Measurements from ENCODE around the gene ALPI. TPM values are rescaled to one million over a fixed set of nuclear protein-coding genes. Genes with fewer than 3 reads are reported as not detected.

ALPI gene
- total RNA-seq, 2 experiments from 2014 or later = not detected

GRCh38 chr2:232479341-232480200 lies 23.6 kb downstream of the ALPI start:
- CTCF ChIA-PET = interaction anchor here (0.6 kb wide), 1 partner anchor 93 kb away, joined by 3 read pairs; no protein-coding TSS in a partner anchor
- no peaks in the 10 kb centered on the region for H3K36me3 Mint-ChIP-seq
- H3K9me3 Mint-ChIP-seq = no peaks in the 10 kb centered on the region
- no peaks in the 10 kb centered on the region for H3K4me1 Mint-ChIP-seq (ENCODE audit: low read depth)
- no peak for DNase-seq
- H3K27me3 Mint-ChIP-seq = peaks cover 18% of the 10 kb centered on the region
- POLR2A ChIA-PET = no interaction called here
- H3K4me3 Mint-ChIP-seq = no peak overlapping the region
- intact Hi-C loops (cut with micrococcal nuclease) = no loop called here
- no peak overlapping the region for H3K27ac Mint-ChIP-seq

GRCh38 chr2:232480201-232481190 lies 24.5 kb downstream of the ALPI start:
- intact Hi-C loops (cut with micrococcal nuclease) = no loop called here
- no peak overlapping the region for H3K27ac Mint-ChIP-seq
- no peaks in the 10 kb centered on the region for H3K36me3 Mint-ChIP-seq
- H3K27me3 Mint-ChIP-seq = peaks cover 26% of the 10 kb centered on the region
- ChIA-PET POLR2A (no interaction called here), CTCF (no interaction called here)
- DNase-seq = no peak
- no peak overlapping the region for H3K4me3 Mint-ChIP-seq
- peaks cover 4% of the 10 kb centered on the region for H3K4me1 Mint-ChIP-seq (ENCODE audit: low read depth)
- no peaks in the 10 kb centered on the region for H3K9me3 Mint-ChIP-seq

DNA sequence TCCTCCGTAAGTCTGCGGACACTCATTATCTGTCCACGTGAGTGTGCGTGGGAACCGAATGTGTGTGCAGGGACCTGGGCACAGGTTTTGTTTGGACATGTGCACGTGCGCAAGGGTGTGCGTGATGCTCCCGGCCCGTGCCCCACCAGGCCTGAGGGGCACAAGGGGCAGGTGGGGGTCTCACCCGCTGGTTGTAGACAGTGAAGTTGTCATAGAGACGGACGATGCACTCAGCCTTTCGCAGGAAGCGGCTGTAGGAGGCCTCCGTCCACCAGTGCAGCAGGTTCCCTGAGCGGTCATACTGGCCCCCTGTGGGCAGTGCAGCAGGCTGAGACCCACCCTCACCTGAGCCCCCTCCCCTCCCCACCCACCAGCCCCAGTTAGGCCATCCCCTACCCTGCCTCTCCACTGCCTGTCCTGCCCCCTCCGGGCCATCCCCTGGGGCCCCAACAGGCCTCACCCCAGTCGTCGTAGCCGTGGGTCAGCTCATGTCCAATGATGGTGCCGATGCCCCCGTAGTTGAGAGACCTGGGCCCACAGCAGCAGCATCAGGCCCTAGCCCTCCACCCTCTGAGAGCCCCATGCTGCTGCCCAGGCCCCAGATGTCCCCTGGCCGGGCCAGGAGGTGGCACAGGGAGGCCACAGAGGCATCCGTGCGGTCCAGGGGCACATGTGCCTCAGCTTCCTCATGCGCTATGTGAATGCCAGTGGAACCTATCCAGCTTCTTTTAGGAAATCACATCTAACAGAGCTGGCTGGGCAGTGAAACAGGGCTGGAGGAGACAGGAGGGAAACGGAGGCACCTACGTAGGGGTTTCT lies 25.6 kb downstream of the ALPI start:
- H3K9me3 Mint-ChIP-seq = no peaks in the 10 kb centered on the region
- H3K27me3 Mint-ChIP-seq = peaks cover 23% of the 10 kb centered on the region
- H3K36me3 Mint-ChIP-seq = no peaks in the 10 kb centered on the region
- DNase-seq = no peak
- H3K4me1 Mint-ChIP-seq (ENCODE audit: low read depth) = peaks cover 4% of the 10 kb centered on the region
- POLR2A ChIA-PET = no interaction called here
- CTCF ChIA-PET = no interaction called here
- H3K27ac Mint-ChIP-seq = no peak overlapping the region
- intact Hi-C loops (cut with micrococcal nuclease) = no loop called here
- no peak overlapping the region for H3K4me3 Mint-ChIP-seq

- peaks cover 8% of the 10 kb centered on the region for H3K4me1 Mint-ChIP-seq (ENCODE audit: low read depth)
- DNase-seq = no peak
- H3K9me3 Mint-ChIP-seq = no peaks in the 10 kb centered on the region
- H3K27ac Mint-ChIP-seq = no peak overlapping the region
- H3K27me3 Mint-ChIP-seq = peaks cover 27% of the 10 kb centered on the region
- H3K36me3 Mint-ChIP-seq = no peaks in the 10 kb centered on the region
- POLR2A ChIA-PET = no interaction called here
- CTCF ChIA-PET = no interaction called here
- intact Hi-C loops (cut with micrococcal nuclease) = no loop called here
- H3K4me3 Mint-ChIP-seq = no peak overlapping the region
Observed at GRCh38 chr2:232482301-232483238, 26.6 kb downstream of the ALPI start.

- H3K9me3 Mint-ChIP-seq = no peaks in the 10 kb centered on the region
- intact Hi-C loops (cut with micrococcal nuclease) = no loop called here
- ChIA-PET CTCF (no interaction called here), POLR2A (no interaction called here)
- H3K4me3 Mint-ChIP-seq = no peak overlapping the region
- peaks cover 8% of the 10 kb centered on the region for H3K4me1 Mint-ChIP-seq (ENCODE audit: low read depth)
- H3K27ac Mint-ChIP-seq = no peak overlapping the region
- H3K27me3 Mint-ChIP-seq = peaks cover 31% of the 10 kb centered on the region
- no peaks in the 10 kb centered on the region for H3K36me3 Mint-ChIP-seq
- DNase-seq = no peak
Observed at GRCh38 chr2:232483311-232483922, 27.5 kb downstream of the ALPI start.

DNA sequence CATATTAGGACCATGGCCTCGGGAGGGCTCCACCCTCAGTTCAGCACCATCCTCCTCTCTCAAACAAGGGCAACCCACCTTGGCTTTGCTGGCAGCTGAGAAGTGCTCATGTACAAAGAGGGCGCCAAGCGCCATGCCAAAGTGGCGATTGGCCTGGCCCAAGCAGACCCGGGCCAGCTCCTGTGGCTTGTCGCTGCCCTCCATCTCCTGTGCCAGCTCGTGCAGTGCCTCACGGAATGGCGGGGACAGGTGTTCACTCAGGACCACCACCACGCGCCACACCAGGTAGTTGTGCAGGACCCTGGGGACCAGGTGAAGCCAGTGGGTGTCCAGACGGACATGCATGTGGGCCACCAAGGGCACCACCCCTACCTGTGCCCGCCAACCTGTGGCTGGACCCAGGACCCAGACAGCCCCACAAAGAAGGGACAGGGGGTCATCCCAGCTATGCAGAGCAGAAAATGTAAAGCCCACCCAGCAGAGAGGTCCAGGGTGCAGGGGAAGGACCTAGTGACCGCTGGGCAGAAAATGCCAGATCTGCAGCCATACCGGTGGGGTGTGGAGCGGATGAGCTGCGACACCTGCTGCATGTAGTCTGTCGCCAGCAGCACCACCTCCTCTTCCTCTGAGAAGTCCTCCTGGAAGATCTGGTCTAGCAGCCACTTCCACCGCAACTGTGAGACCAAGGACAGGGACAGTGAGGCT lies 28.1 kb downstream of the ALPI start:
- no peak overlapping the region for H3K4me3 Mint-ChIP-seq
- H3K27ac Mint-ChIP-seq = no peak overlapping the region
- no peaks in the 10 kb centered on the region for H3K9me3 Mint-ChIP-seq
- no peaks in the 10 kb centered on the region for H3K36me3 Mint-ChIP-seq
- H3K27me3 Mint-ChIP-seq = peaks cover 37% of the 10 kb centered on the region
- no peak for DNase-seq
- POLR2A ChIA-PET = no interaction called here
- intact Hi-C loops (cut with micrococcal nuclease) = no loop called here
- peaks cover 8% of the 10 kb centered on the region for H3K4me1 Mint-ChIP-seq (ENCODE audit: low read depth)
- CTCF ChIA-PET = no interaction called here

DNA sequence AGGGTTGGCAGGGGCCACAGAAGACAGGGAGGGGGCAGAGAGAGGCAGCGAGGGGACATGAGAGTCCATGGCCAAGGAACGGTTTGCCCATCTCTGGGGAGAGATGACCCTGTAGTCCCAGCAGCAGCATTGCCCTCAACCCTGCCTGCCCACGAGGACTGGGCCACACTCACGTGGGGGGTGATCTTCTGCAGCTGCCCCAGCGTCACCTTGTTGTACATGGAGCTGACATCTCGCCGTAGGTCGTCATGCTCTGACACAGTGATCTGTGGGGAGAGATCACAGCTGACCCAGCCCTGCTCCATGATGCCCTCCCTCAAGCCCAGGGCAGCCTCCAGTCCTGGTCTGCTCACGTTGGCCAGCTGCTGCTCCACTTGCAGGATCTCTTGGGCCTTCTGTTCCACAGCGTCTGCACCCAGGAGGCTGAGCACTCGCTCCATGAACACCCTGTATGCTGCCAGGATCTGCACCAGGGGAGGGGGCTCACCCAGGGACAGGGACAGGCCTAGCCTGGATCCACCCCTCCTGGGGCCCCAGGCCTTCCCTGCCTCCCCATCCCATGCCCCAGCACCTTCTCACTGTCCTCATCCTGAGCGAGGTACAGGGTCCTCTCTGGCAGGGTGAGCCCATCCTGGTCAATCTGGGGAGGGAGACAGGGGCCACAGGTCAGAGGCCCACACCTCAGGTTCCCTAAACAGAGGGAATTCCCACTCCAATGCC lies 28.8 kb downstream of the ALPI start:
- intact Hi-C loops (cut with micrococcal nuclease) = no loop called here
- H3K27ac Mint-ChIP-seq = no peak overlapping the region
- peaks cover 44% of the 10 kb centered on the region for H3K27me3 Mint-ChIP-seq
- POLR2A ChIA-PET = no interaction called here
- no peaks in the 10 kb centered on the region for H3K36me3 Mint-ChIP-seq
- peaks cover 8% of the 10 kb centered on the region for H3K4me1 Mint-ChIP-seq (ENCODE audit: low read depth)
- CTCF ChIA-PET = no interaction called here
- DNase-seq = no peak
- H3K9me3 Mint-ChIP-seq = no peaks in the 10 kb centered on the region
- H3K4me3 Mint-ChIP-seq = no peak overlapping the region

DNA sequence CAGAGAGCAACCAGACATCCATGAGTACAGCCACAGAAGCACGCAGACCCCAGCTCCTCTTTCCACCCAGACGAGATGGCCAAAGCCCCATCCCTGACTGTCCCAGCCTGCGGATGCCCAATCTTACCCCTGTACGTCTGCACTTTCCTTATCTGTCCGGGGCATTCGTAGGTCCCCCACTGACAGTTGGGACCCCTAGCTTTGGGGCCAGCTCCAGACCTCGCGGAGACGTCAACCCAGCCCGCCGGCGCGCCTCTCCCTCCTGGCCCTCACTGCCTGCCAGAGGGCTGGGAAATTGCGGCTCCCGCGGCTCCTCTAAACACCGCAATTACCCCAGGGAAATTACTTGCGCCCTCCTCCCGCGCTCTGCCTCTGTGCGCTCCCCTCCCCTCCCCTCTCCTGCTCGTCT lies 29.4 kb downstream of the ALPI start:
- Mint-ChIP-seq H3K36me3 (no peaks in the 10 kb centered on the region), H3K4me3 (no peak overlapping the region), H3K9me3 (no peaks in the 10 kb centered on the region), H3K27me3 (peaks cover 45% of the 10 kb centered on the region), H3K4me1 (ENCODE audit: low read depth) (peaks cover 8% of the 10 kb centered on the region), H3K27ac (no peak overlapping the region)
- ChIA-PET POLR2A (no interaction called here), CTCF (no interaction called here)
- no peak for DNase-seq
- intact Hi-C loops (cut with micrococcal nuclease) = no loop called here

DNA sequence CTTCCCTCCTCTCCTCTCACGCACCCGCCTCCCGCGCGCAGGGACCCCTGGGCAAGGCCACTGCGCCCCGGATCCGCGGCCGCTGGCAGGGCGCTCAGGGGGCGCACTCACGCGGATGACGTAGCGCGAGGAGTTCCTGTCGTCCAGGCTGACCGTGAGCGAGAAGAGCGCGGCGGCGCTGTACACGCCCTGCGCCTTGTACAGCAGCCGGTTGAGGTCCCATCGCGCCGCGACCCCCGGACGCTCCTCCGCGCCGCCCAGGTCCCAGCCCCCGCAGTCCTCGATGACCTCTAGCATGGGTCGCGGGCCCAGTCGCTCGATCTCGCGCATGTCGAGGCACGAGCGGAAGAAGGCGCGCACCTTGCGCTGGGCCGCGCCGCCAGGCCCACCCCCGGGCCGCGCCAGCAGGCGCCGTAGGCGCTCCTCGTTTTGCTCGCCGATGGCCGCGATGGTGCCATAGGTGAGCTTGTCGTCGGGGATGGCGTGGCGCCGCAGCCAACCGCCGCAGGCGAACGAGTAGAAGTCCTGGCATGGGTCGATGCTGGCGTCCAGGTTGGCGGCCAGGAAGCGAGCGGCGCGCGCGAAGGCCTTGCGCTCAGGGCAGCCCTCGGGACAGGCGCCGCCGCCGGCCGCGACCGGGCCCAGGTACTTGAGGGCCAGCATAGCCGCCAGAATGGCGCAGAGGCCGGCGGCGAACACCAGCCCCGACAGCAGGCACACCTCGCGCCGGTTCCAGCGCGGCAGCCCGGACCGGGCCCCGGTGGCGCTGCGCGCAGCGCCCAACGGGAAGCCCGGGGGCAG lies 30.0 kb downstream of the ALPI start:
- H3K4me1 Mint-ChIP-seq (ENCODE audit: low read depth) = peaks cover 8% of the 10 kb centered on the region
- peaks cover 45% of the 10 kb centered on the region for H3K27me3 Mint-ChIP-seq
- intact Hi-C loops (cut with micrococcal nuclease) = no loop called here
- H3K27ac Mint-ChIP-seq = no peak overlapping the region
- no peak overlapping the region for H3K4me3 Mint-ChIP-seq
- H3K9me3 Mint-ChIP-seq = no peaks in the 10 kb centered on the region
- ChIA-PET POLR2A (no interaction called here), CTCF (no interaction called here)
- H3K36me3 Mint-ChIP-seq = no peaks in the 10 kb centered on the region
- no peak for DNase-seq
